GM19324 (cell line): ENCODE measurements around the gene KCNA4.
"Not testable (repeated sequence)": the region's sequence is repeated elsewhere in the genome, so short reads cannot be mapped to it uniquely, and the experiment has no call there.

Source experiments
- ATAC-seq: cut with Tn5 transposase; IDR thresholded peaks from one replicate; pipeline ENCODE4 v1.9.1; 2021; ENCODE audit warnings: mild to moderate bottlenecking, moderate library complexity; ENCODE audit not compliant: unreplicated experiment, low FRiP score

The KCNA4 gene

GRCh38 chr11:30016588-30017363 lies at the start of gene KCNA4:
TSS of gene KCNA4 (minus strand) at chr11:30017030. CDS start at chr11:30012678, 4,352 bp downstream.
- no peak for ATAC-seq

GRCh38 chr11:30062103-30062502 lies 45.3 kb upstream of the KCNA4 start:
- ATAC-seq = no peak

- ATAC-seq = no peak
These were observed 42.5 kb upstream of the KCNA4 start for GRCh38 chr11:30059172-30059815.

- no peak for ATAC-seq
These were observed 32.4 kb upstream of the KCNA4 start for GRCh38 chr11:30049214-30049613.

GRCh38 chr11:30046578-30046945 lies 29.7 kb upstream of the KCNA4 start:
- no peak for ATAC-seq

GRCh38 chr11:30045921-30046577 lies 29.2 kb upstream of the KCNA4 start:
- no peak for ATAC-seq

- no peak for ATAC-seq
These were observed 28.3 kb upstream of the KCNA4 start for GRCh38 chr11:30045144-30045543.

GRCh38 chr11:30041171-30041570 lies 24.3 kb upstream of the KCNA4 start:
- ATAC-seq = no peak

- not testable (repeated sequence) for ATAC-seq
These were observed 17.9 kb upstream of the KCNA4 start for GRCh38 chr11:30034746-30035145.

GRCh38 chr11:30034166-30034565 lies 17.3 kb upstream of the KCNA4 start:
- not testable (repeated sequence) for ATAC-seq

GRCh38 chr11:30025396-30026139 lies 8.7 kb upstream of the KCNA4 start:
- ATAC-seq = no peak

GRCh38 chr11:30023074-30023473 lies 6.2 kb upstream of the KCNA4 start:
- ATAC-seq = no peak

- no peak for ATAC-seq
These were observed 2.7 kb upstream of the KCNA4 start for GRCh38 chr11:30019481-30019880.

GRCh38 chr11:30018495-30018894 lies 1.7 kb upstream of the KCNA4 start:
- ATAC-seq = no peak

GRCh38 chr11:30017445-30017895 lies 640 bp upstream of the KCNA4 start:
- no peak for ATAC-seq

GRCh38 chr11:30015725-30016412 lies 961 bp downstream of the KCNA4 start:
- no peak for ATAC-seq

- ATAC-seq = no peak
These were observed 4.5 kb downstream of the KCNA4 start for GRCh38 chr11:30012346-30012745.

- ATAC-seq = no peak
These were observed 7.8 kb downstream of the KCNA4 start for GRCh38 chr11:30009060-30009459.

GRCh38 chr11:30006876-30007275 lies 10.0 kb downstream of the KCNA4 start:
- no peak for ATAC-seq

- ATAC-seq = no peak
These were observed 14.6 kb downstream of the KCNA4 start for GRCh38 chr11:30002157-30002785.
